ENCODE results near the gene BATF3. TPM values are rescaled to one million over a fixed set of nuclear protein-coding genes. Genes with fewer than 3 reads are reported as not detected.

The BATF3 gene
- total and polyA plus RNA-seq, 2 donors (not counting 3 experiments of a cell fraction or from before 2014, with no cell fraction given) = 0.69 to 1.9 TPM

DNA sequence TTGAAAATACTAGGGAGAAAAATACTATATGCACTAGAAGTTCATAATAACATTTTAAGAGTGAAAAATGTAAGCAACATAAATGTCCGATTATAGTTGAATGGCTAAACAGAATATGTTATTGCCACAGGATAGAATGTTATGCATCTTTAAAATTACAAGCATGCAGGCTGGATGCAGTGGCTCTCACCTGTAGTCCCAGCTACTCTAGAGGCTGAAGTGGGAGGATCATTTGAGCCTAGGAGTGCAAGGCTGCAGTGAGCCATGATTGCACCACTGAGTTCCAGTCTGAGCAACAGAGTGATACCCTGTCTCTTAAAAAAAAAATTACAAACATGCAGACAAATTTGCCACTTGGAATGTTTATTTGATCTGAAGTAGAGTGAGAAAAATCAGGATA, 3.0 kb upstream of the BATF3 start:
- Histone ChIP-seq H3K4me2 (ENCODE audit: insufficient read depth, low read length) (no peak overlapping the region), H3K4me1 (ENCODE audit: control insufficient read depth, extremely low read depth, insufficient read depth, low read length) (peaks cover 16% of the 10 kb centered on the region), H3K9ac (replicated peaks; ENCODE audit: extremely low read depth, insufficient read depth, low read length) (no peak overlapping the region), H3K79me2 (ENCODE audit: control insufficient read depth, insufficient read depth, low read length) (no peaks in the 10 kb centered on the region), H3K9me3 (replicated peaks; ENCODE audit: control insufficient read depth, insufficient read depth, low read length) (no peaks in the 10 kb centered on the region), H3K27ac (ENCODE audit: insufficient read depth, low read depth, low read length) (no peak overlapping the region), H3K27me3 (ENCODE audit: control insufficient read depth in 2 of 2, insufficient read depth in 2 of 2, low read length in 2 of 2) (peaks cover 17 to 35% of the 10 kb centered on the region in 2 experiments), H3K9me1 (replicated peaks; ENCODE audit: control insufficient read depth, extremely low read depth, insufficient read depth, low read length) (no peaks in the 10 kb centered on the region), H4K20me1 (replicated peaks; ENCODE audit: control insufficient read depth, extremely low read depth, insufficient read depth, low read length) (no peaks in the 10 kb centered on the region), H3K4me3 (replicated peaks in 1 of 3; ENCODE audit: insufficient read depth in 1 of 3, low read depth in 1 of 3, low read length in 3 of 3) (no peak overlapping the region), H3K36me3 (ENCODE audit: control insufficient read depth in 2 of 2, extremely low read depth in 1 of 2, insufficient read depth in 2 of 2, low read length in 2 of 2) (no peaks in the 10 kb centered on the region), H2AFZ (ENCODE audit: low read depth, low read length) (no peak overlapping the region)
- intact Hi-C loops (cut with micrococcal nuclease) (no loop called here), dilution Hi-C loops (cut with MboI; ENCODE audit: extremely low pct_ligation_motif_present, low sequenced_read_pairs) (no loop called here)
- FAIRE-seq = no peak
- BruUV-seq (replicated peaks) = no TSS peak
- no peak for TF ChIP-seq POLR2A (IDR thresholded peaks at IDR 0.05; ENCODE audit: low read depth, low read length)
- no peak for TF ChIP-seq MYC (IDR thresholded peaks at IDR 0.05; ENCODE audit: low read depth, low read length)
- no peak for TF ChIP-seq EZH2 (IDR thresholded peaks at IDR 0.05; ENCODE audit: borderline replicate concordance, low read depth, low read length, severe bottlenecking)
- no peak for TF ChIP-seq POLR2AphosphoS5 (IDR thresholded peaks at IDR 0.05; ENCODE audit: insufficient read depth, low read depth, low read length)
- no peak for TF ChIP-seq FOS (IDR thresholded peaks at IDR 0.05; ENCODE audit: borderline replicate concordance, insufficient read depth, low read length)
- TF ChIP-seq, protein P1, sequence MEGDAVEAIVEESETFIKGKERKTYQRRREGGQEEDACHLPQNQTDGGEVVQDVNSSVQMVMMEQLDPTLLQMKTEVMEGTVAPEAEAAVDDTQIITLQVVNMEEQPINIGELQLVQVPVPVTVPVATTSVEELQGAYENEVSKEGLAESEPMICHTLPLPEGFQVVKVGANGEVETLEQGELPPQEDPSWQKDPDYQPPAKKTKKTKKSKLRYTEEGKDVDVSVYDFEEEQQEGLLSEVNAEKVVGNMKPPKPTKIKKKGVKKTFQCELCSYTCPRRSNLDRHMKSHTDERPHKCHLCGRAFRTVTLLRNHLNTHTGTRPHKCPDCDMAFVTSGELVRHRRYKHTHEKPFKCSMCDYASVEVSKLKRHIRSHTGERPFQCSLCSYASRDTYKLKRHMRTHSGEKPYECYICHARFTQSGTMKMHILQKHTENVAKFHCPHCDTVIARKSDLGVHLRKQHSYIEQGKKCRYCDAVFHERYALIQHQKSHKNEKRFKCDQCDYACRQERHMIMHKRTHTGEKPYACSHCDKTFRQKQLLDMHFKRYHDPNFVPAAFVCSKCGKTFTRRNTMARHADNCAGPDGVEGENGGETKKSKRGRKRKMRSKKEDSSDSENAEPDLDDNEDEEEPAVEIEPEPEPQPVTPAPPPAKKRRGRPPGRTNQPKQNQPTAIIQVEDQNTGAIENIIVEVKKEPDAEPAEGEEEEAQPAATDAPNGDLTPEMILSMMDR (IDR thresholded peaks at IDR 0.05; ENCODE audit: extremely low read depth in 1 of 2, insufficient read depth in 1 of 2, low read depth in 1 of 2, low read length in 2 of 2) = no peak
- no peak for TF ChIP-seq JUN (IDR thresholded peaks at IDR 0.05; ENCODE audit: borderline replicate concordance, insufficient read depth, insufficient read length, low read depth)
- TF ChIP-seq, protein P2, sequence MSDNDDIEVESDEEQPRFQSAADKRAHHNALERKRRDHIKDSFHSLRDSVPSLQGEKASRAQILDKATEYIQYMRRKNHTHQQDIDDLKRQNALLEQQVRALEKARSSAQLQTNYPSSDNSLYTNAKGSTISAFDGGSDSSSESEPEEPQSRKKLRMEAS (IDR thresholded peaks at IDR 0.05; ENCODE audit: insufficient read depth, insufficient read length) = no peak
- no peak for TF ChIP-seq GATA2 (IDR thresholded peaks at IDR 0.05; ENCODE audit: insufficient read depth, insufficient read length, low read depth, low read length)
- POLR2A ChIA-PET = no interaction called here
- DNase-seq (ENCODE audit: low read depth, low spot score) = no peak
- CTCF ChIA-PET = interaction anchor here (1.1 to 2.1 kb wide), 3 partner anchors 13 to 94 kb away, joined by 3 to 6 read pairs (median 3); partner anchors contain the start of gene ATF3

Measured in endothelial cell of umbilical vein (primary cell).